ENCODE data around the gene ADCY9.

Gene ADCY9

GRCh38 chr16:4021916-4022315 is 94.3 kb downstream of the ADCY9 start:
- no peak for DNase-seq (ENCODE audit: insufficient read length, low spot score)
- TF ChIP-seq SPI1 (IDR thresholded peaks at IDR 0.05; ENCODE audit: low read depth, low read length) (no peak), TAF1 (IDR thresholded peaks at IDR 0.05; ENCODE audit: low read depth, low read length) (no peak), POLR2A (IDR thresholded peaks at IDR 0.05; ENCODE audit: low read depth, low read length) (no peak), POLR2AphosphoS5 (IDR thresholded peaks at IDR 0.05; ENCODE audit: low read depth, low read length) (no peak), POU2F2 (IDR thresholded peaks at IDR 0.05; ENCODE audit: low read depth, low read length) (no peak), PAX5 (IDR thresholded peaks at IDR 0.05; ENCODE audit: insufficient read depth, low read length, severe bottlenecking) (no peak)
- FAIRE-seq = no peak

GRCh38 chr16:4021070-4021779 is 95.0 kb downstream of the ADCY9 start:
- FAIRE-seq = no peak
- no peak for DNase-seq (ENCODE audit: insufficient read length, low spot score)
- no peak for TF ChIP-seq SPI1 (IDR thresholded peaks at IDR 0.05; ENCODE audit: low read depth, low read length)
- TF ChIP-seq POLR2A (IDR thresholded peaks at IDR 0.05; ENCODE audit: low read depth, low read length) = no peak
- TF ChIP-seq PAX5 (IDR thresholded peaks at IDR 0.05; ENCODE audit: insufficient read depth, low read length, severe bottlenecking) = no peak
- no peak for TF ChIP-seq POLR2AphosphoS5 (IDR thresholded peaks at IDR 0.05; ENCODE audit: low read depth, low read length)
- no peak for TF ChIP-seq TAF1 (IDR thresholded peaks at IDR 0.05; ENCODE audit: low read depth, low read length)
- TF ChIP-seq POU2F2 (IDR thresholded peaks at IDR 0.05; ENCODE audit: low read depth, low read length) = no peak

GRCh38 chr16:4019371-4019791 is 96.9 kb downstream of the ADCY9 start:
- FAIRE-seq (no peak), DNase-seq (ENCODE audit: insufficient read length, low spot score) (no peak)
- TF ChIP-seq TAF1 (IDR thresholded peaks at IDR 0.05; ENCODE audit: low read depth, low read length) (no peak), SPI1 (IDR thresholded peaks at IDR 0.05; ENCODE audit: low read depth, low read length) (no peak), POU2F2 (IDR thresholded peaks at IDR 0.05; ENCODE audit: low read depth, low read length) (no peak), PAX5 (IDR thresholded peaks at IDR 0.05; ENCODE audit: insufficient read depth, low read length, severe bottlenecking) (no peak), POLR2AphosphoS5 (IDR thresholded peaks at IDR 0.05; ENCODE audit: low read depth, low read length) (no peak), POLR2A (IDR thresholded peaks at IDR 0.05; ENCODE audit: low read depth, low read length) (no peak)

- no peak for DNase-seq (ENCODE audit: insufficient read length, low spot score)
- TF ChIP-seq POLR2A (IDR thresholded peaks at IDR 0.05; ENCODE audit: low read depth, low read length) (no peak), POU2F2 (IDR thresholded peaks at IDR 0.05; ENCODE audit: low read depth, low read length) (no peak), TAF1 (IDR thresholded peaks at IDR 0.05; ENCODE audit: low read depth, low read length) (no peak), POLR2AphosphoS5 (IDR thresholded peaks at IDR 0.05; ENCODE audit: low read depth, low read length) (no peak), PAX5 (IDR thresholded peaks at IDR 0.05; ENCODE audit: insufficient read depth, low read length, severe bottlenecking) (no peak), SPI1 (IDR thresholded peaks at IDR 0.05; ENCODE audit: low read depth, low read length) (no peak)
- no peak for FAIRE-seq
Observed at GRCh38 chr16:4018391-4018790, 97.9 kb downstream of the ADCY9 start.

- FAIRE-seq (no peak), DNase-seq (ENCODE audit: insufficient read length, low spot score) (no peak)
- TF ChIP-seq PAX5 (IDR thresholded peaks at IDR 0.05; ENCODE audit: insufficient read depth, low read length, severe bottlenecking) (no peak), POLR2A (IDR thresholded peaks at IDR 0.05; ENCODE audit: low read depth, low read length) (no peak), POU2F2 (IDR thresholded peaks at IDR 0.05; ENCODE audit: low read depth, low read length) (no peak), TAF1 (IDR thresholded peaks at IDR 0.05; ENCODE audit: low read depth, low read length) (no peak), SPI1 (IDR thresholded peaks at IDR 0.05; ENCODE audit: low read depth, low read length) (no peak), POLR2AphosphoS5 (IDR thresholded peaks at IDR 0.05; ENCODE audit: low read depth, low read length) (no peak)
Observed at GRCh38 chr16:4017807-4018206, 98.4 kb downstream of the ADCY9 start.

- no peak for TF ChIP-seq POU2F2 (IDR thresholded peaks at IDR 0.05; ENCODE audit: low read depth, low read length)
- no peak for TF ChIP-seq TAF1 (IDR thresholded peaks at IDR 0.05; ENCODE audit: low read depth, low read length)
- no peak for TF ChIP-seq PAX5 (IDR thresholded peaks at IDR 0.05; ENCODE audit: insufficient read depth, low read length, severe bottlenecking)
- TF ChIP-seq POLR2A (IDR thresholded peaks at IDR 0.05; ENCODE audit: low read depth, low read length) = no peak
- TF ChIP-seq POLR2AphosphoS5 (IDR thresholded peaks at IDR 0.05; ENCODE audit: low read depth, low read length) = no peak
- no peak for TF ChIP-seq SPI1 (IDR thresholded peaks at IDR 0.05; ENCODE audit: low read depth, low read length)
- DNase-seq (ENCODE audit: insufficient read length, low spot score) = no peak
- no peak for FAIRE-seq
Observed at GRCh38 chr16:4016658-4017057, 99.6 kb downstream of the ADCY9 start.

- FAIRE-seq (no peak), DNase-seq (ENCODE audit: insufficient read length, low spot score) (no peak)
- TF ChIP-seq POLR2A (IDR thresholded peaks at IDR 0.05; ENCODE audit: low read depth, low read length) (no peak), PAX5 (IDR thresholded peaks at IDR 0.05; ENCODE audit: insufficient read depth, low read length, severe bottlenecking) (no peak), POU2F2 (IDR thresholded peaks at IDR 0.05; ENCODE audit: low read depth, low read length) (no peak), TAF1 (IDR thresholded peaks at IDR 0.05; ENCODE audit: low read depth, low read length) (no peak), SPI1 (IDR thresholded peaks at IDR 0.05; ENCODE audit: low read depth, low read length) (no peak)
Observed at GRCh38 chr16:4016005-4016352, 100.3 kb downstream of the ADCY9 start.

GRCh38 chr16:4015275-4016004 is 100.8 kb downstream of the ADCY9 start:
- TF ChIP-seq POLR2A (IDR thresholded peaks at IDR 0.05; ENCODE audit: low read depth, low read length) = no peak
- TF ChIP-seq PAX5 (IDR thresholded peaks at IDR 0.05; ENCODE audit: insufficient read depth, low read length, severe bottlenecking) = no peak
- TF ChIP-seq SPI1 (IDR thresholded peaks at IDR 0.05; ENCODE audit: low read depth, low read length) = no peak
- FAIRE-seq (no peak), DNase-seq (ENCODE audit: insufficient read length, low spot score) (no peak)

GRCh38 chr16:4011940-4012629 is 104.2 kb downstream of the ADCY9 start:
- DNase-seq (ENCODE audit: insufficient read length, low spot score) = no peak
- TF ChIP-seq POLR2A (IDR thresholded peaks at IDR 0.05; ENCODE audit: low read depth, low read length) = no peak
- TF ChIP-seq TAF1 (IDR thresholded peaks at IDR 0.05; ENCODE audit: low read depth, low read length) = no peak
- no peak for TF ChIP-seq SPI1 (IDR thresholded peaks at IDR 0.05; ENCODE audit: low read depth, low read length)
- no peak for TF ChIP-seq POU2F2 (IDR thresholded peaks at IDR 0.05; ENCODE audit: low read depth, low read length)
- no peak for TF ChIP-seq POLR2AphosphoS5 (IDR thresholded peaks at IDR 0.05; ENCODE audit: low read depth, low read length)
- TF ChIP-seq PAX5 (IDR thresholded peaks at IDR 0.05; ENCODE audit: insufficient read depth, low read length, severe bottlenecking) = no peak
- FAIRE-seq = no peak

Data from GM12891 (cell line).